GM12873 (cell line): Measurements from ENCODE around the gene KIAA1217.

Source experiments
- TF ChIP-seq, protein P1 (sequence below): IDR thresholded peaks from 2 replicates; pipeline ENCODE4 v1.5.1; 2012; ENCODE audit warnings: low read depth, mild to moderate bottlenecking, moderate library complexity, low read length, control low read depth; ENCODE audit not compliant: insufficient read depth; ENCODE audit errors: missing control alignments

KIAA1217 gene

DNA sequence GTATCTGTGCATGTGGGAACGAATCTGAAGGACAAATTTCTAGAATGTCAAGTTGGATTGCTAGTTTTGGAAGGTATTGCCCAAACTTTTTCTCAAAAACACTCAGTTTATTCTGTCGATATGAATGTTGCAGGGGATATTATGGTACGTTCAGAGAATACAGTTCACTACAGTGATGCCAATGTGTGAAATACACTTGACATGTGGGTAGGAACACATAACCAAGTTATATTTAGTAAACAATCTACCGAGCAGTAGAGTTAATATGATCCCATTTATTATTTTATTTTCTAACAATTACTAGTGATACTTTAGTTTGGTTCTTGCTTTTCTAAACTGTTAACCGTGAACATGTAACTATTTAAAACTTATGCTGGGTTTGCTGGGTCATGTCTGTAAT is 37.4 kb downstream of the KIAA1217 start:
- TF ChIP-seq, protein P1, sequence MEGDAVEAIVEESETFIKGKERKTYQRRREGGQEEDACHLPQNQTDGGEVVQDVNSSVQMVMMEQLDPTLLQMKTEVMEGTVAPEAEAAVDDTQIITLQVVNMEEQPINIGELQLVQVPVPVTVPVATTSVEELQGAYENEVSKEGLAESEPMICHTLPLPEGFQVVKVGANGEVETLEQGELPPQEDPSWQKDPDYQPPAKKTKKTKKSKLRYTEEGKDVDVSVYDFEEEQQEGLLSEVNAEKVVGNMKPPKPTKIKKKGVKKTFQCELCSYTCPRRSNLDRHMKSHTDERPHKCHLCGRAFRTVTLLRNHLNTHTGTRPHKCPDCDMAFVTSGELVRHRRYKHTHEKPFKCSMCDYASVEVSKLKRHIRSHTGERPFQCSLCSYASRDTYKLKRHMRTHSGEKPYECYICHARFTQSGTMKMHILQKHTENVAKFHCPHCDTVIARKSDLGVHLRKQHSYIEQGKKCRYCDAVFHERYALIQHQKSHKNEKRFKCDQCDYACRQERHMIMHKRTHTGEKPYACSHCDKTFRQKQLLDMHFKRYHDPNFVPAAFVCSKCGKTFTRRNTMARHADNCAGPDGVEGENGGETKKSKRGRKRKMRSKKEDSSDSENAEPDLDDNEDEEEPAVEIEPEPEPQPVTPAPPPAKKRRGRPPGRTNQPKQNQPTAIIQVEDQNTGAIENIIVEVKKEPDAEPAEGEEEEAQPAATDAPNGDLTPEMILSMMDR = no peak

DNA sequence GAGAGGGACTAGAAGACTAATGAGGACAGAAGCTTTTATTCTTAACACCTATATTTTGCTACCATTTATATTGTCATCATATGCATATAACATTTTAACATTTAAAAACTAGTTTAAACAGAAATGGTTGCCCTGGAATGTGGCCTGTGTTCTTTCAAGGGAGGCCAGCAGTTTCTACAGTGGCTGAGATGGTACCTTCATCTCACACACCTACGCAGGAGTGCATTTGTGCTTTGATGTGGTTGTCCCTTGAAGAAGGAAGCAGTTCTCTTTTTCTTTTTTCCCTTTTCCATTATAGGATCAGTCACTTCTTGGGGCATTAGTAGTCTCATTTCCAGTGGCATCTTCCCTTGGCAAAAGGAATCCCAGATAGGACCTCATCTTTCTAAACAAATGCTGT is 38.9 kb downstream of the KIAA1217 start:
- TF ChIP-seq, protein P1 = no peak

DNA sequence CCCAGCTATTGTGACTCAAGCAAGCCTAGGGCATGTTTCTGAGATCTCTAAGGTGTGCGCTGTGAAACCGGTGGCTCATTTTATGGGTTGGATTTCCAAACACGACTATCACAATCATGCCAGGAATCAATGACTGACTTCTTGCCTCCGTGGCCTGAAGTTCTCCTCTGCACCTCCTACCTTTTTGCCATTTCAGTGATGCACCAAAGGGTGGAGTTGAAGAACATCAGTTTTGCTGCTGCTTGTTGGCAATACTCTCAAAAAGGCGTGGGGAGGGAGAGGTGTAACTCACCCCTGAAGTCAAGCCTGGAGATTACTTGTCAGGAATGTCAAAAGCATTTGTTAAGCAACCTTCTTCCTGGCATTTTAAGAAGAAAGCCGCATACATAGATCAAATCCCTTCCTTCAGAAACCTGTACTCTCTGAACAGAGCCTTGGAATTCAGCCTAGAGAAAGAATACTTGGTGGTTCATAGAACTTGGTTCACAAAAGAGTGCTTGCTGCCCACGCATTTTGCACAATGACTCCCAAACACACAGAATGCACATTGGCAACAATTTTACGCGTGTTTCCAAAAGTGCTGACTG is 41.0 kb downstream of the KIAA1217 start:
- TF ChIP-seq, protein P1 = no peak

DNA sequence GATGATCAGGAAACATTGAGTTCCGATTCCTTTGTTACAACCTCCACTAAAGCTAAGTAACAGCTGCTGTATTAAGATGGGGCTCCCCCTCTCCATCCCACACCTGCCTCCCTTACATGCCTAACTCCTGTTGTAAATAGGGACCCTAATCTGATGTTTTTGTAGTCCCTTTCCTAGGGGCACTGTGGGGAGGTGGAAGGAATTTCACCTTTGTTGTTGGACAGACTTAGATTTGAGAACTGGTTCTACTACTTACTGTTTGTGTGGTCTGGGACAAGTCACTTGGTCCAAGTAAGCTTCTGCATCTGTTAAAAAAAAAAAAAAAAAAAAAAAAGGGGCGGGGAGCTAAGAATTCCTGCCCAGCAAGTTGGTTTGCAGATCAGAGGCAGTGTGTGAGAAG is 42.6 kb downstream of the KIAA1217 start:
- TF ChIP-seq, protein P1 = no peak

DNA sequence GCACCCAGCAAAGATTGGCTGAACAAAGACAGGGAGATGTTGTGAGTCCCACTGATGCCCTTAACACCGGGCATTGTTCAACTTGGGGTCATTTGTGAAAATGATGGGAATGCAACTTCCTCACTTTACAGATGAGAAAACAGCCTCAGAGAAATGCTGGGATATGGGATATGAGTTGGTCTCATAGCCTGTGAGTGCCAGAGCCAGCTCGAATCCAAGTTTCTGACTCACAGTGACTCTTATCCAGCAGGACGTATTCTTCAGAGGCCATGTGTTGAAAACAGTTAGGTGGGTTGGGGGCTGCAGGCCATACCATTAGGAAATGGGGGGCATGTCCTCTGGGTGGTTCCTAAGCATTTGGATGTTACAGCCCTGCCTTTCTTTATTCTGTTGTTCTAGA is 45.2 kb downstream of the KIAA1217 start:
- TF ChIP-seq, protein P1 = no peak

DNA sequence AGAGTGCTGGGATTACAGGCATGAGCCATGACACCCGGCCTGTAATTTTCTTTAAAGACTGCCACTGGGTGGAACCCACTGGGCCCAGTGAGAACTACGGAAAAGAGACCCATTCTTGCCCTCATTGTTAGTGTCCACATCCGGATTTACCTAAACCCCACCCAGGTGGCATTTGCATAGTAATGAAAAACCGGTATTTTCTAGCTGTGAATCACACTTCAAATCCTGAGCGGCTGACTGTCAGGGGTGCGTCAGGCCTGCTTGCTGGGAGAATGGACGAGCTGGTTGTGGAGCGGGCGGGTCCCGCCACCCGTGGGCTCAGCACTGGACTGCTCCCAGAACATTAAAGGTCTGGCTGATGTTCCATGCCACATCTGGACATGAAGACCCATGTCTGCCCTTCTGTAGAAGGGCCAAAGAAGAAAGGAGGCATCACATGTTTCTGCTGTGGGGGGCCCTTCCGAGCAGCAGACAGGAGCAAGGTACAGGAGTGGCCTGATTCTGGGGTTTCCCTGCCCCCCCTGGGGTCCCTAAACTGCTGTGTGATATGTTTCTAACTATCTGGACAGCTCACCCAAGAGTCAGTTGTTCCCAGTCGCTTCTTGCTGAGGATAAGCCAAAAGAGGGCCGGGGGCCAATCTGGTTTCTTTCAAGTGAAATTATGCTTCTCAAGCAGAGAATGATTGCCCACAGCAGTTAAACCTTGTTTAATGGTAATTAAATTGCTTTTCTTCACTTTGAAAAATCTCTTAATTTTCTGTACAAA is 46.4 kb downstream of the KIAA1217 start:
- TF ChIP-seq, protein P1 = no peak

DNA sequence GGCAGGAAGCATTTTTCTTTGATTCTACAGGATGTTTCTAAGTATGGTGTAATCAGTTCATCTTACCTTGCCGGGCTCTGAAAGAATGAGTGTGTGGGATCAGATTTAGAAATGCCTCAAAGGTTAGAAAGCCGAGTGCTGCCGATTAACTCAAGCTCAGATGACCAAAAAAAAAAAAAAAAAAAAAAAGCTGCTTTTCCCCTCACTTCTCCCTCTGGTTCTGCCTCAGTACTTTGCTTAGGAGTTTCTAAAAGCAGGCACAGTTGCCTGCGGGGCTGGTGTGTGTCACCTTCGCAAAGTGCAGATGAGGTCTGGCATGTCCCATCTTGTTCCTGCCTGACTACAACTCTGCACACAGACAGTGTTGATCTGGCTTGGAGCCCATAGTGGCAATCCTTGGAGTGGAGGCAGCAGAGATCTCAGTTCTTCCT is 47.0 kb downstream of the KIAA1217 start:
- TF ChIP-seq, protein P1 = no peak
